ENCODE results near the gene KIAA2012. TPM values are rescaled to one million over a fixed set of nuclear protein-coding genes. Genes with fewer than 3 reads are reported as not detected.

KIAA2012 gene
- total and polyA plus RNA-seq, 2 of the 8 experiments (the other 6 are each of a cell fraction or from before 2014, with no cell fraction given) = not detected

- Histone ChIP-seq H2BK5ac (ENCODE audit: low read depth, low read length) (peak within 1 kb of the TSS; percentile 99), H3K4me1 (replicated peaks in 1 of 4; ENCODE audit: control insufficient read depth in 3 of 4, insufficient read depth in 4 of 4, low read length in 3 of 4) (peaks cover 4 to 14% (median 6%) of the 10 kb centered on the region in 4 experiments), H3K79me2 (ENCODE audit: control insufficient read depth in 1 of 2, insufficient read depth in 2 of 2, low read length in 2 of 2) (peaks cover 30 to 58% of the 10 kb centered on the region in 2 experiments), H2BK120ac (replicated peaks; ENCODE audit: low read depth, low read length) (peak within 1 kb of the TSS; percentile 88), H3K56ac (replicated peaks; ENCODE audit: insufficient read length, low read depth, low read length) (peak within 1 kb of the TSS; percentile 99), H3K36me3 (ENCODE audit: control insufficient read depth in 2 of 4, insufficient read depth in 4 of 4, low read length in 3 of 4) (peaks cover 9 to 39% (median 18%) of the 10 kb centered on the region in 4 experiments), H3K23ac (ENCODE audit: insufficient read length) (no peak within 1 kb of the TSS), H3K27me3 (replicated peaks in 1 of 4; ENCODE audit: control insufficient read depth in 3 of 4, extremely low read depth in 1 of 4, insufficient read depth in 3 of 4, low read length in 3 of 4) (no peaks in the 10 kb centered on the region), H2BK15ac (ENCODE audit: low read length) (peak within 1 kb of the TSS; percentile 46; the same call in 1 of the 2 replicates), H3K4me2 (ENCODE audit: insufficient read depth in 1 of 2, low read depth in 2 of 2, low read length in 2 of 2) (peak within 1 kb of the TSS; percentile 82 to 90), H2BK20ac (ENCODE audit: low read length) (peak within 1 kb of the TSS; percentile 87), H3K27ac (ENCODE audit: low read depth, low read length) (peak within 1 kb of the TSS; percentile 96), H3K9ac (replicated peaks in 1 of 4; ENCODE audit: extremely low read depth in 1 of 4, low read depth in 3 of 4, low read length in 3 of 4) (peak within 1 kb of the TSS; percentile 92 to 95 (median 94)), H3K23me2 (ENCODE audit: low read depth, low read length) (peaks cover 9% of the 10 kb centered on the region; the same call in 1 of the 2 replicates), H3K14ac (ENCODE audit: insufficient read length) (peak within 1 kb of the TSS; percentile 95), H4K91ac (replicated peaks; ENCODE audit: insufficient read length, low read length) (peak within 1 kb of the TSS; percentile 99), H4K20me1 (replicated peaks in 1 of 2; ENCODE audit: control insufficient read depth in 1 of 2, insufficient read depth in 2 of 2, low read length in 2 of 2) (peaks cover 26 to 29% of the 10 kb centered on the region in 2 experiments), H3K18ac (ENCODE audit: extremely low read depth, low read length) (peak within 1 kb of the TSS; percentile 100), H4K5ac (ENCODE audit: insufficient read length, low read depth, low read length) (peak within 1 kb of the TSS; percentile 99), H4K8ac (ENCODE audit: extremely low read depth, insufficient read depth, low read length) (peak within 1 kb of the TSS; percentile 97), H3K4ac (replicated peaks; ENCODE audit: insufficient read length, low read depth, low read length) (peak within 1 kb of the TSS; percentile 87), H2AK5ac (ENCODE audit: low read depth, low read length) (peak within 1 kb of the TSS; percentile 58), H2BK12ac (ENCODE audit: low read depth, low read length) (peak within 1 kb of the TSS; percentile 92), H3K9me3 (ENCODE audit: insufficient read depth in 2 of 2, low read depth in 1 of 2, low read length in 1 of 2) (no peaks in the 10 kb centered on the region), H3K79me1 (ENCODE audit: low read depth, low read length) (no peaks in the 10 kb centered on the region), H2AFZ (ENCODE audit: low read length) (no peak within 1 kb of the TSS), H3K4me3 (ENCODE audit: extremely low read depth in 1 of 4, insufficient read depth in 2 of 4, low read depth in 3 of 4, low read length in 4 of 4) (peak within 1 kb of the TSS; percentile 96 to 98 (median 98))
- WGBS, 2 experiments (ENCODE audit: extremely low coverage in 1 of 2, insufficient coverage in 1 of 2, insufficient read length in 1 of 2, insufficient replicate concordance in 2 of 2, low coverage in 1 of 2, low lambda C conversion rate in 2 of 2, missing lambda C conversion rate in 1 of 2) = 1% methylated on average over 74 of the region's 109 CpGs; no CpG with 5 or more reads in 1 of the 2 experiments
- FAIRE-seq (peak; percentile 7), DNase-seq (ENCODE audit: low read depth in 1 of 2, low spot score in 2 of 2) (peak; percentile 75 to 91)
- ChIA-PET CTCF (ENCODE audit: partially characterized antibody) (no interaction called here), POLR2A (ENCODE audit: partially characterized antibody) (interaction anchor here (0.7 to 1.0 kb wide), 3 partner anchors 9 to 38 kb away, joined by 3 read pairs; no protein-coding TSS in a partner anchor)
- peak; percentile 21 for TF ChIP-seq POLR2AphosphoS5 (IDR thresholded peaks at IDR 0.05; ENCODE audit: low read depth, low read length)
- 0 out of 3 replicates have a peak, but pooled peaks of 1 of the 2 experiments have one; percentile 4 for TF ChIP-seq EP300 (IDR thresholded peaks at IDR 0.05; ENCODE audit: borderline replicate concordance in 1 of 2, low read depth in 2 of 2, low read length in 2 of 2)
- TF ChIP-seq CHD2 (IDR thresholded peaks at IDR 0.05; ENCODE audit: low read length) = no peak
- no peak for TF ChIP-seq EZH2 (IDR thresholded peaks at IDR 0.05; ENCODE audit: low read depth, low read length, severe bottlenecking)
- TF ChIP-seq SIN3A (conservative IDR thresholded peaks at IDR 0.05 in 1 of 2, IDR thresholded peaks at IDR 0.05 in 1 of 2; ENCODE audit: low read depth in 1 of 2, low read length in 2 of 2) = no peak; a peak in 2 of 4 replicates
- peak; percentile 37 for TF ChIP-seq TBP (IDR thresholded peaks at IDR 0.05; ENCODE audit: low read depth, low read length)
- no peak for TF ChIP-seq HDAC6 (IDR thresholded peaks at IDR 0.05; ENCODE audit: low read depth, low read length)
- TF ChIP-seq BCL11A (IDR thresholded peaks at IDR 0.05; ENCODE audit: low read depth in 2 of 2, low read length in 2 of 2) = no peak
- TF ChIP-seq ASH2L (IDR thresholded peaks at IDR 0.05; ENCODE audit: low read length) = no peak
- TF ChIP-seq NANOG (IDR thresholded peaks at IDR 0.05; ENCODE audit: insufficient read depth, low read depth, low read length, poor library complexity, severe bottlenecking) = no peak
- TF ChIP-seq TEAD4 (IDR thresholded peaks at IDR 0.05; ENCODE audit: low read depth, low read length) = peak; percentile 81
Observed at GRCh38 chr2:202033317-202034248, 39.5 kb upstream of the KIAA2012 start, which contains the start of gene FZD7. TSS of gene FZD7 (plus strand) at chr2:202033855. CDS start at chr2:202034648, 793 bp downstream.

All from H1 (cell line).